ENCODE results near the gene SLC6A9. TPM values are rescaled to one million over a fixed set of nuclear protein-coding genes. Genes with fewer than 3 reads are reported as not detected.

SLC6A9 gene
- polyA plus RNA-seq, 3 donors, result not detected

- Histone ChIP-seq H4K20me1 (ENCODE audit: insufficient read depth, low read length) (no peaks in the 10 kb centered on the region), H3K27me3 (ENCODE audit: control insufficient read depth in 2 of 2, insufficient read depth in 2 of 2, low read length in 2 of 2) (no peaks in the 10 kb centered on the region), H3K36me3 (replicated peaks in 1 of 2; ENCODE audit: control insufficient read depth in 1 of 2, insufficient read depth in 2 of 2, low read length in 2 of 2) (no peaks in the 10 kb centered on the region), H3K4me2 (replicated peaks; ENCODE audit: extremely low read depth, low read length, poor library complexity, severe bottlenecking) (no peak overlapping the region), H3K9ac (ENCODE audit: insufficient read depth, low read length, poor library complexity, severe bottlenecking) (no peak overlapping the region), H3K27ac (ENCODE audit: low read depth in 1 of 2, low read length in 2 of 2) (no peak overlapping the region), H3K4me3 (replicated peaks in 1 of 3; ENCODE audit: low read depth in 2 of 3, low read length in 3 of 3) (no peak overlapping the region), H2AFZ (ENCODE audit: insufficient read depth, low read depth, low read length, poor library complexity, severe bottlenecking) (no peak overlapping the region), H3K4me1 (ENCODE audit: control insufficient read depth in 1 of 2, insufficient read depth in 2 of 2, low read length in 2 of 2) (peaks cover 2 to 4% of the 10 kb centered on the region in 2 donors), H3K9me3 (replicated peaks in 1 of 2; ENCODE audit: control insufficient read depth in 1 of 2, insufficient read depth in 1 of 2, low read length in 2 of 2) (no peaks in the 10 kb centered on the region), H3K79me2 (ENCODE audit: insufficient read depth, low read length) (no peaks in the 10 kb centered on the region)
- Mint-ChIP-seq H3K36me3 (no peaks in the 10 kb centered on the region), H3K27me3 (ENCODE audit: low read depth in 3 of 3) (peaks cover 7 to 10% (median 9%) of the 10 kb centered on the region in 3 donors), H3K4me1 (peaks cover 6% of the 10 kb centered on the region), H3K9me3 (no peaks in the 10 kb centered on the region), H3K27ac (no peak overlapping the region), H3K4me3 (no peak overlapping the region)
- intact Hi-C loops (cut with micrococcal nuclease), result no loop called here
- no peak for DNase-seq
- 97% methylated on average over 7 of the region's 14 CpGs for WGBS (ENCODE audit: insufficient coverage)
- TF ChIP-seq, protein P1, sequence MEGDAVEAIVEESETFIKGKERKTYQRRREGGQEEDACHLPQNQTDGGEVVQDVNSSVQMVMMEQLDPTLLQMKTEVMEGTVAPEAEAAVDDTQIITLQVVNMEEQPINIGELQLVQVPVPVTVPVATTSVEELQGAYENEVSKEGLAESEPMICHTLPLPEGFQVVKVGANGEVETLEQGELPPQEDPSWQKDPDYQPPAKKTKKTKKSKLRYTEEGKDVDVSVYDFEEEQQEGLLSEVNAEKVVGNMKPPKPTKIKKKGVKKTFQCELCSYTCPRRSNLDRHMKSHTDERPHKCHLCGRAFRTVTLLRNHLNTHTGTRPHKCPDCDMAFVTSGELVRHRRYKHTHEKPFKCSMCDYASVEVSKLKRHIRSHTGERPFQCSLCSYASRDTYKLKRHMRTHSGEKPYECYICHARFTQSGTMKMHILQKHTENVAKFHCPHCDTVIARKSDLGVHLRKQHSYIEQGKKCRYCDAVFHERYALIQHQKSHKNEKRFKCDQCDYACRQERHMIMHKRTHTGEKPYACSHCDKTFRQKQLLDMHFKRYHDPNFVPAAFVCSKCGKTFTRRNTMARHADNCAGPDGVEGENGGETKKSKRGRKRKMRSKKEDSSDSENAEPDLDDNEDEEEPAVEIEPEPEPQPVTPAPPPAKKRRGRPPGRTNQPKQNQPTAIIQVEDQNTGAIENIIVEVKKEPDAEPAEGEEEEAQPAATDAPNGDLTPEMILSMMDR (IDR thresholded peaks at IDR 0.05), result no peak
These were observed 7.0 kb downstream of the SLC6A9 start for GRCh38 chr1:44024031-44024902.

GRCh38 chr1:44021581-44022321 is 9.5 kb downstream of the SLC6A9 start:
- H3K36me3 Mint-ChIP-seq, result no peaks in the 10 kb centered on the region
- Histone ChIP-seq H3K9me3 (replicated peaks in 1 of 2; ENCODE audit: control insufficient read depth in 1 of 2, insufficient read depth in 1 of 2, low read length in 2 of 2) (no peaks in the 10 kb centered on the region), H2AFZ (ENCODE audit: insufficient read depth, low read depth, low read length, poor library complexity, severe bottlenecking) (no peak overlapping the region), H3K27me3 (ENCODE audit: control insufficient read depth in 2 of 2, insufficient read depth in 2 of 2, low read length in 2 of 2) (no peaks in the 10 kb centered on the region), H3K4me2 (replicated peaks; ENCODE audit: extremely low read depth, low read length, poor library complexity, severe bottlenecking) (no peak overlapping the region), H3K27ac (ENCODE audit: low read depth in 1 of 2, low read length in 2 of 2) (no peak overlapping the region), H3K4me3 (replicated peaks in 1 of 3; ENCODE audit: low read depth in 2 of 3, low read length in 3 of 3) (no peak overlapping the region), H4K20me1 (ENCODE audit: insufficient read depth, low read length) (no peaks in the 10 kb centered on the region), H3K36me3 (replicated peaks in 1 of 2; ENCODE audit: control insufficient read depth in 1 of 2, insufficient read depth in 2 of 2, low read length in 2 of 2) (no peaks in the 10 kb centered on the region), H3K4me1 (ENCODE audit: control insufficient read depth in 1 of 2, insufficient read depth in 2 of 2, low read length in 2 of 2) (no peaks in the 10 kb centered on the region), H3K79me2 (ENCODE audit: insufficient read depth, low read length) (no peaks in the 10 kb centered on the region), H3K9ac (ENCODE audit: insufficient read depth, low read length, poor library complexity, severe bottlenecking) (no peak overlapping the region)
- 88% methylated on average over 10 of the region's 10 CpGs for WGBS (ENCODE audit: insufficient coverage)
- no peak overlapping the region for H3K27ac Mint-ChIP-seq
- peaks cover 0 to 7% (median 2%) of the 10 kb centered on the region in 3 donors for H3K27me3 Mint-ChIP-seq (ENCODE audit: low read depth in 3 of 3)
- no peak for DNase-seq
- TF ChIP-seq, protein P1 (IDR thresholded peaks at IDR 0.05), result no peak
- no peak overlapping the region for H3K4me3 Mint-ChIP-seq
- intact Hi-C loops (cut with micrococcal nuclease), result no loop called here
- H3K9me3 Mint-ChIP-seq, result no peaks in the 10 kb centered on the region
- no peaks in the 10 kb centered on the region for H3K4me1 Mint-ChIP-seq

Measured in CD14-positive monocyte (primary cell).